D721Med (cell line): ENCODE results near the gene DLGAP4.

Experiments used
- DNase-seq: peaks from one replicate; pipeline ENCODE4 v3.0.0; 2011; ENCODE audit warnings: low spot score; ENCODE audit not compliant: insufficient read length
- FAIRE-seq: peaks from 2 replicates; lab custom pipeline; 2011; peaks lifted over from hg19 to GRCh38; lab: Jason Lieb, UNC
- CTCF ChIP-seq: IDR thresholded peaks from 2 replicates; pipeline ENCODE4 v1.5.1; 2012; ENCODE audit warnings: mild to moderate bottlenecking, control low read depth; ENCODE audit not compliant: insufficient read depth; ENCODE audit errors: missing control alignments

DLGAP4 gene

GRCh38 chr20:36320898-36321695 is 15.0 kb downstream of the DLGAP4 start:
- TF ChIP-seq CTCF = no peak
- no peak for FAIRE-seq
- no peak for DNase-seq

- DNase-seq = no peak
- FAIRE-seq = no peak
- TF ChIP-seq CTCF = no peak
These were observed 16.0 kb downstream of the DLGAP4 start for GRCh38 chr20:36322131-36322530.

- FAIRE-seq = no peak
- no peak for TF ChIP-seq CTCF
- no peak for DNase-seq
These were observed 24.0 kb downstream of the DLGAP4 start for GRCh38 chr20:36330091-36330490.

- TF ChIP-seq CTCF = no peak
- DNase-seq (no peak), FAIRE-seq (no peak)
These were observed 25.1 kb downstream of the DLGAP4 start for GRCh38 chr20:36331209-36331608.

GRCh38 chr20:36333841-36334240 is 27.7 kb downstream of the DLGAP4 start:
- TF ChIP-seq CTCF = no peak
- DNase-seq (no peak), FAIRE-seq (no peak)

- DNase-seq = no peak
- FAIRE-seq = no peak
- TF ChIP-seq CTCF = no peak
These were observed 28.4 kb downstream of the DLGAP4 start for GRCh38 chr20:36334281-36335205.
